Measurements from ENCODE around the gene ACTN3.
"Not testable (repeated sequence)": the region's sequence is repeated elsewhere in the genome, so short reads cannot be mapped to it uniquely, and the experiment has no call there.

ACTN3 gene

DNA sequence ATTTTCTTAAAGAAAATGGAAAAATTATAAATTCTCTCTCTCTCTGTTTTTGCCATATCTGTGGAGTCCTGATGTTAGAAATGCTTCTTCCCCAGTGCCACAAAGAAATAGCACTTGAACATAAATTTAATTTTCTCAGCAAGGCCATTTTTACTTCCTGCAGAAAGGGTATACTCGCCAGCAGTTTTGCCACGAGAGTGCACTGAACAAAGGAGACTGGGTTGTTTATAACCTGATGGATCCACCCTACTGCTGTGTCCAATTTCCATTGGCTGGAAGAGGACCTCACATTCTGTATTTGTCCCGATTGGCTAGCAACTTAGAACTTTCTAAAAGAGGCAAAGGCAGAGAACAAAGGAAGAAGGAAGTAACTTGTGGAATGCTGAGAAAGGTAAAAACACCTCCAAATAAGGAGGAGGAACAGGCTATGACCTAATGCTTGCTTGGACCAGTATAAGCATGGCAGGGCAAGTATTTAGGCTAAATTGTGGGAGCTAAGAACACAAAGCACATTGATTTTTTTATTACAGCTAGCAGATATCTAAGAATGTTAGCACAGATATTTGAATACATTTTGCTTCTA lies 36.0 kb downstream of the ACTN3 start:
- H3K27me3 Mint-ChIP-seq, H3K9me3 Mint-ChIP-seq: not testable (repeated sequence)

DNA sequence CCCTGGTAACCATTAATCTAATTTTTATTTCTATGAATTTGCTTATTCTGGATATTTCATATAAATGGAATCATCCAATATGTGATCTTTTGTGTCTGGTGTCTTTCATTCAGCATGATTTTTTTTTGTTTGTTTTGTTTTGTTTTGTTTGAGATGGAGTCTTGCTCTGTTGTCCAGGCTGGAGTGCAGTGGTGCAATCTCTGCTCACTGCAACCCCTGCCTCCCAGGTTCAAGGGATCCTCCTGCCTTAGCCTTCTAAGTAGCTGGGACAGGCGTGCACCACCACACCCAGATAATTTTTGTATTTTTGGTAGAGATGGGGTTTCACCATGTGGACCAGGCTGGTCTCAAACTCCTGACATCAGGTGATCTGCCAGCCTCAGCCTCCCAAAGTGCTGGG lies 38.7 kb downstream of the ACTN3 start:
- H3K36me3 Mint-ChIP-seq (ENCODE audit: insufficient read depth); H3K27me3 Mint-ChIP-seq; H3K4me3 Mint-ChIP-seq; ATAC-seq (replicated peaks); H3K27ac Mint-ChIP-seq; DNase-seq; H3K4me1 Mint-ChIP-seq (ENCODE audit: low read depth in 2 of 2); H3K9me3 Mint-ChIP-seq: not testable (repeated sequence)

More for the DNA sequence above, 36.0 kb downstream of the ACTN3 start:
- ATAC-seq (replicated peaks); H3K36me3 Mint-ChIP-seq (ENCODE audit: insufficient read depth); H3K27ac Mint-ChIP-seq; DNase-seq; H3K4me3 Mint-ChIP-seq; H3K4me1 Mint-ChIP-seq (ENCODE audit: low read depth in 2 of 2): not testable (repeated sequence)

DNA sequence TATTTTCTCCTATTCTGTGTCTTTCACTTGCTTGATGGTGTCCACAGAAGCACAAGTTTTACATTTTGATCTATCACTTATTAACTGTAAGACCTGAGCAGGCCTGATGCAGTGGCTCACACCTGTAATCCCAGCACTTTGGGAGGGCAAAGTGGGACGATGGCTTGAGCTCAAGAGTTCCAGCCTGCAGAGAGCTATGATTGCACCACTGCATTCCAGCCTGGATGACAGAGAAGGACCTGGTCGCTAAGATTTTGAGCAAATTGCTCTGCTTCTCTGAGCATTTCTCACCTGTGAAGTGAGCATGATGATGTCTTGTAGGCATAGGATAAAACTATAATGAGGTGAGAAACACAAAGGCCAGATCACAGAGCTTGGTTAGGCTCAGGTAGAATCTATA lies 39.4 kb downstream of the ACTN3 start:
- H3K36me3 Mint-ChIP-seq (ENCODE audit: insufficient read depth) = no peaks in the 10 kb centered on the region
- no peak overlapping the region for H3K4me3 Mint-ChIP-seq
- DNase-seq (no peak), ATAC-seq (replicated peaks) (no peak)
- no peaks in the 10 kb centered on the region for H3K27me3 Mint-ChIP-seq
- H3K27ac Mint-ChIP-seq = no peak overlapping the region
- peaks cover 0 to 7% of the 10 kb centered on the region in 2 donors for H3K9me3 Mint-ChIP-seq
- no peaks in the 10 kb centered on the region for H3K4me1 Mint-ChIP-seq (ENCODE audit: low read depth in 2 of 2)

DNA sequence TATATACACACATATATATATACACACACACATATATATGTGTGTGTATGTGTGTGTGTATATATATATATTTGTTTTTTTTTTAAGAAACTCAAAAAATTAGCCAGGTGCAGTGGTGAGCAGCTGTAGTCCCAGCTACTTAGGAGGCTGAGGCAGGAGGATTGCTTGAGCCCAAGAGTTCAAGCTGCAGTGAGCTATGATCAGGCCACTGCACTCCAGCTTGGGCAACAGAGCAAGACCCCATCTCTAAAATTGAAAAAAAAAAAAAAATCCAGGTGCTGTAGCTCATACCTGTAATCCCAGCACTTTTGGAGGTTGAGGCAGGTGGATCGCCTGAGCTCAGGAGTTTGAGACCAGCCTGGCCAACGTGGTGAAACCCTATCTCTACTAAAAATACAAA lies 42.6 kb downstream of the ACTN3 start:
- H3K27ac Mint-ChIP-seq; ATAC-seq (replicated peaks); H3K4me3 Mint-ChIP-seq; H3K27me3 Mint-ChIP-seq; H3K9me3 Mint-ChIP-seq; DNase-seq: not testable (repeated sequence)
- Mint-ChIP-seq H3K36me3 (ENCODE audit: insufficient read depth) (peaks cover 16% of the 10 kb centered on the region), H3K4me1 (ENCODE audit: low read depth in 2 of 2) (peaks cover 5 to 20% of the 10 kb centered on the region in 2 donors)

DNA sequence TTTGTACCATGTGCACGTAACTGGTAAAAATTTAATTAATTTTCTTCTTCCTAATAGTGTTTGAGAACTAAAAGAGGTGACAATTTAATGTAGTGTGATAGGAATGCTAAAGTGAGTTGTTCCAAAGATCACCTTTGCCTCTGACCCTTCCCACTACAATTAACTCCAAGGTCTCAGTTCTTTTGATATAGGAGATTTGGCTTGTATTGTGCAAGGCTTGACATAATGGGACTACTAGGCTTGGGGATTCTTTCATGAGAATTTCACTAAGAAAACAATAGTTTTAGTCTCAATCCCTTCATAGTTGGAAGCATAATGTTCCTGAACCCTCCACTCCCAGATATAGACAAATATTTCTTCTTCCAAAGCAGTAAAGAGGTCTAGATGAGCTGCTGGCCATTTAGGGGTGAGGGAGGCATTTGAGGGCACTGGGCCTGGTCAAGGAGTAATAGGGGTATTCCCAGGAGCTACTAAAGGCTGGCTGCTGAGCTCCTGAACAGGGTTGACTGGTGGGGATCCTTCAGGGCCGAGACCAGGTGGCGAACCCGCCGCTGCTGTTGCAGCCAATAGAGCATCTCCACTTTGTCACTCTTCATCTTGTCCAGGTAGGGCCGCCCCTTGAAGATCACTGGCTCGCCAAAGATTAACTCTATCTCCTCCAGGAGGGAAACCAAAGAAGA lies 43.4 kb downstream of the ACTN3 start:
- Mint-ChIP-seq H3K27me3 (no peaks in the 10 kb centered on the region), H3K27ac (peak overlapping the region in 1 of 2 donors; percentile 44), H3K9me3 (no peaks in the 10 kb centered on the region), H3K4me3 (no peak overlapping the region), H3K4me1 (ENCODE audit: low read depth in 2 of 2) (peaks cover 11 to 26% of the 10 kb centered on the region in 2 donors), H3K36me3 (ENCODE audit: insufficient read depth) (peaks cover 19% of the 10 kb centered on the region)
- DNase-seq = no peak
- no peak for ATAC-seq (replicated peaks)

DNA sequence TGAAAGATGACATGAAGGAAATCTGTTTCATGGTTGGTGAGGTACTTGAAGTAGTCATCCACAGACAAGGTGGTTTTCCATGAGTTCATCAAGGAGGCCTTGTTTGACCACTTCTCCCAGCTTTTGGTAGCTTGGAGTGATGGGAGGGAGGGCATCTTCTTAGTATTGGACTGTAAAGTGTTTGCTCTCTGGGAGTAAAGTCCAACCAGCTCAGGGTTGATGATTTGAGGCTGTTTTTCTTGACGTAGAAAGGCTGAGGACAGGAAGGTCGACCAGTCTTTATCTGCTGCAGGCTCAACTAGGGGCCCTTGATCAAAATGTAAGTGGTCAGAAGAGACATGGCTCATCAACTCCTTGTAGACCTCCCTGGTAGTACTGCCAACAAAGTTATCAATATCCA lies 44.5 kb downstream of the ACTN3 start:
- Mint-ChIP-seq H3K27me3 (no peaks in the 10 kb centered on the region), H3K4me3 (peak overlapping the region in 1 of 2 donors; percentile 93), H3K27ac (no peak overlapping the region), H3K36me3 (ENCODE audit: insufficient read depth) (peaks cover 19% of the 10 kb centered on the region), H3K9me3 (no peaks in the 10 kb centered on the region), H3K4me1 (ENCODE audit: low read depth in 2 of 2) (peaks cover 16 to 35% of the 10 kb centered on the region in 2 donors)
- no peak for DNase-seq
- no peak for ATAC-seq (replicated peaks)

DNA sequence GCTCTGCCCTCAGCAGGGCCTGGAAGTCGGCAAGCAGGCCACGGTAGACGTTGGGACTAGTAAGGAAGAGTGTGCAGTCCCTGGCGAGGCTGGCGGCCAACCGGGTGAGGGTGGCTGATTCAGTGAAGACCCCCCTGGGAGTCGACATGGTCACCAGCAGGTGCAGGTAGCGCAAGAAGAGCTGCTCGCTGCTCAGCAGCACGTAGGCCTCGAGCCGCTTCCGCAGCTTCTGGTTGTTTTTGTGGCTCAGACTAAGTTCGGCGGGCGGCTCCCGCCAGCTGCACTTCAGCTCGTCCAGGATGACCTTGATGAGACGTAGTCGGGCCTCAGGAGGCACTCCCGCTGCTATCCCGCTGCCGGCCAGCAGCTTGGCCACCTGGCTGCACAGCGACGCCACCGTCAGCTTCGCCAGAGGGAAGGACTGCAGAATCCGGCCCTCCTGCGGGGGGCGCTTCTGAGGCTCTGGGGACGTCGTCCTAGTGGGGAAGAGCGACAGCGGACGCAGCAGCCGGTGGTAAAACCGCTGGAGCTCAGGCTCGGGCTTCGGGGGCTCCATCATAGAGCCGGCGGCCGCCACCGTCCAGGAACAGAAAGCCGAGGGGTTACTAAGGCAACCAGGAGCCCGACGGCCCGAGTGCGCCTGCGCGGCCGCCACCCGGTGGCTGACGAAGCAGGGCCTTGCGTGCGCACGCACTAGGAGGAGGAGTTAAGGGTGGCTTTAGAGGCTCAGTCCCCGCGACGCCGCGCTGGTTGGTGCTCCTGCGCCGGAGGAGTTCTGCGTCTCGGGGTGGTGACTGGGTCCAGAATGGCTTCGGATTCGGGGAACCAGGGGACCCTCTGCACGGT lies 46.0 kb downstream of the ACTN3 start, which contains the start of the genes CCDC87 and CCS:
TSS of gene CCDC87 (minus strand) at position 607 of the 846 bp plus-strand sequence. CDS start at position 559, 48 bp downstream.
TSS of gene CCS (plus strand) at position 729 of the 846 bp plus-strand sequence. CDS start at position 806, 77 bp downstream.
- H3K4me1 Mint-ChIP-seq (ENCODE audit: low read depth in 2 of 2) = peaks cover 16 to 35% of the 10 kb centered on the region in 2 donors
- H3K9me3 Mint-ChIP-seq = no peaks in the 10 kb centered on the region
- H3K4me3 Mint-ChIP-seq = peak within 1 kb of the TSS; percentile 93 to 96
- H3K27me3 Mint-ChIP-seq = no peaks in the 10 kb centered on the region
- H3K36me3 Mint-ChIP-seq (ENCODE audit: insufficient read depth) = peaks cover 19% of the 10 kb centered on the region
- peak; percentile 93 for ATAC-seq (replicated peaks)
- peak within 1 kb of the TSS; percentile 97 to 98 for H3K27ac Mint-ChIP-seq
- peak; percentile 94 to 97 (median 96) for DNase-seq

DNA sequence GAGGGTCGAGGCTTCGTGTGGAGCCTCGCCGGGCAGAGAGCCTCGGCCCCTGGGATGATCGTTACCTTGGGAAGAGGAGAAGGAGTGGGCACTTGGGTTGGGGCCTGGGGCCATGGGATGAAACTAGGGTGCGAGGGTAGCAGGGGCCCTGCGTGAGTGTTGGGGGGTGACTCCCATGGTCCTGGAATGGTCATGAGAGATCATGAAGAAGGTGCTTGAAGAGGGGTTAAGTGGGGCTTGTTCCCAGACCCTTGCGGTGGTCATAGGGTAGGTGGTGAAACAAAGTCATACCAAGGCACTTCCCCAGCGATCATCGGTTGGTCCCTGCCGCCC lies 46.6 kb downstream of the ACTN3 start:
- H3K4me1 Mint-ChIP-seq (ENCODE audit: low read depth in 2 of 2) = peaks cover 16 to 35% of the 10 kb centered on the region in 2 donors
- H3K9me3 Mint-ChIP-seq = no peaks in the 10 kb centered on the region
- no peaks in the 10 kb centered on the region for H3K27me3 Mint-ChIP-seq
- H3K4me3 Mint-ChIP-seq = peak overlapping the region; percentile 93 to 96
- H3K36me3 Mint-ChIP-seq (ENCODE audit: insufficient read depth) = peaks cover 19% of the 10 kb centered on the region
- no peak for ATAC-seq (replicated peaks)
- peak overlapping the region; percentile 97 to 98 for H3K27ac Mint-ChIP-seq
- DNase-seq = peak in 1 of 3 experiments; percentile 4

DNA sequence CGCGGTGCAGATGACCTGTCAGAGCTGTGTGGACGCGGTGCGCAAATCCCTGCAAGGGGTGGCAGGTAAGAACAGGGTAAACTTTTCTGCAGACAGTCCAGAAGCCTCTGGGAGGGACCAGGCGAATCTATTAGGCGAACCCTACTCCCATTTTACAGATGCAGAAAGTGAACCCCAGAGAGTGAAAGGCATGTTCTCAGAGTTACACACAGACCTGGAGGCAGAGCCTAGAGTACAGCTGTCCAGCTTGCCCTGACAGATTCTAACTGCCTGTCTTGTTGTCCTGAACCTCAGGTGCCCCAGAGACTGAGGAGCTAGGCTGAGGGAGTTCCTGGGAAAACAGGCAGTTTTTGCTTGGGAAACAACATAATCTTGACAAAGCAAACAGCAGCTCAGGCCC lies 46.9 kb downstream of the ACTN3 start:
- H3K36me3 Mint-ChIP-seq (ENCODE audit: insufficient read depth) = peaks cover 19% of the 10 kb centered on the region
- H3K9me3 Mint-ChIP-seq = no peaks in the 10 kb centered on the region
- H3K4me3 Mint-ChIP-seq = peak overlapping the region; percentile 93 to 96
- peak overlapping the region; percentile 97 to 98 for H3K27ac Mint-ChIP-seq
- H3K27me3 Mint-ChIP-seq = no peaks in the 10 kb centered on the region
- H3K4me1 Mint-ChIP-seq (ENCODE audit: low read depth in 2 of 2) = peaks cover 16 to 35% of the 10 kb centered on the region in 2 donors
- ATAC-seq (replicated peaks) = no peak
- no peak for DNase-seq

DNA sequence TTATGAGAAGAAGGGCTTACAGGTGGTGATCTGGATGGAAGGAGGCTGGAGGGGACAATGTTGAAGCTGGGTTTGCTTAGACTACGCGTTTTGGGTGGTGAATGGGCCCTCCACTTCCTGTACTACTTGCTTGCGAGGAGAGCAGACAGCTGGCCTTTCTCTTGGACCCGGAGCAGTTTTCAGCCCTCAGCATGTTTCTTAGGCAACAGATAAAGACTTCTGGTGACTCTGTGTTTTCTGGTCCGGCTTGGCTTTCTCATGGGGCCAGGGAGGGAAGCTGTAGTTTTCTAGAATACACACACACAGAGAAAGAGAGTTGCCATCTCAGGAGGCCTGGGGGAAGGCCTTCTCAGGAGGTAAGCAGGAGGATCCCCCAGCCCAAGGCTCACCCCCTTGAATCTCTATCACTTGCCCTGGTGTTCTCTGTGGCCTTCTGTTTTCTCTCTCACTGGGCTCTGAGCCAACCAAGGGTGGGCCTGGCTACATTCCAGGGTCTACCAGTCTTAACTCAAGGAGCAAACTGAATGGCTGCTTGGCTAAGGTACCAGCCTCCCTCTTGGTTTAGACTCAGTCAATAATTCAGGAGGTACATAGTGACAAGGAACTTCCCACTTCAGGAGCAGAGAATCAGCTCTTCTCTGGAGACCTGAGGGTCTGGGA lies 48.7 kb downstream of the ACTN3 start:
- DNase-seq (no peak), ATAC-seq (replicated peaks) (no peak)
- Mint-ChIP-seq H3K4me3 (peak overlapping the region in 1 of 2 donors; percentile 96), H3K27me3 (no peaks in the 10 kb centered on the region), H3K9me3 (no peaks in the 10 kb centered on the region), H3K27ac (peak overlapping the region in 1 of 2 donors; percentile 87), H3K4me1 (ENCODE audit: low read depth in 2 of 2) (peaks cover 16 to 35% of the 10 kb centered on the region in 2 donors), H3K36me3 (ENCODE audit: insufficient read depth) (peaks cover 19% of the 10 kb centered on the region)

DNA sequence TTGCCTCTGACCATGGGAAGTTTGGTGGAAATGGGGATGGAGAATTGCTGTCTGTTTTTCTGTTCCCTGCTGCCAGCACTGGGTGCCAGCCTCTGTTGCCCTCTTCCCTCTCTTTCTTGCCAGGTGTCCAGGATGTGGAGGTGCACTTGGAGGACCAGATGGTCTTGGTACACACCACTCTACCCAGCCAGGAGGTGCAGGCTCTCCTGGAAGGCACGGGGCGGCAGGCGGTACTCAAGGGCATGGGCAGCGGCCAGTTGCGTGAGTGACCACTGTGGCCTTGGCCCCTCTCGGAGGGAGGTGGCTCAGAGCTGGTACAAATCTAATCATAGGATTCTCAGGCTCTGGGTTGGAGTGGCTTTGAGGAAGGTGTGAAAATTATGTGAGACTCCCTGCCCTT lies 52.3 kb downstream of the ACTN3 start:
- ATAC-seq (replicated peaks) = no peak
- H3K4me3 Mint-ChIP-seq = no peak overlapping the region
- H3K36me3 Mint-ChIP-seq (ENCODE audit: insufficient read depth) = peaks cover 6% of the 10 kb centered on the region
- no peaks in the 10 kb centered on the region for H3K27me3 Mint-ChIP-seq
- H3K9me3 Mint-ChIP-seq = no peaks in the 10 kb centered on the region
- H3K27ac Mint-ChIP-seq = no peak overlapping the region
- no peak for DNase-seq
- peaks cover 12 to 17% of the 10 kb centered on the region in 2 donors for H3K4me1 Mint-ChIP-seq (ENCODE audit: low read depth in 2 of 2)

DNA sequence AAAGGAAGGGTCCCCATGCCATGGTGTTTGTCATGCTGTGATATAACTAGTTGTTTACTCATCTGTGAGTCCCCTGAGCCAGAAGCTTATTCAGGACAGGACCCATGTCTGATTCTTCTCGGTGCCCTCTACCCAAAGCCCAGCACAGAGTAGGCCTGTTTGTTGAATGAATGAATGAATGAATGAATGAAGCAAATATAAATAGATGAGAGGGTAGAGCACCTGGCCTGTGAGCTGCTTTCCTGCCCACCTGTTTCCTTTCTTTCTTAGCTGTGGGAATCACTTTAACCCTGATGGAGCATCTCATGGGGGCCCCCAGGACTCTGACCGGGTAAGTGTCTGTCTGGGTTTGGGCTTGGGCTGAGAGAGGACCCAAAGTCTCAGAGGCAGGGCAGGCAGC lies 53.5 kb downstream of the ACTN3 start:
- Mint-ChIP-seq H3K27ac (no peak overlapping the region), H3K36me3 (ENCODE audit: insufficient read depth) (peaks cover 7% of the 10 kb centered on the region), H3K4me1 (ENCODE audit: low read depth in 2 of 2) (peaks cover 5 to 10% of the 10 kb centered on the region in 2 donors), H3K4me3 (no peak overlapping the region), H3K27me3 (no peaks in the 10 kb centered on the region), H3K9me3 (no peaks in the 10 kb centered on the region)
- ATAC-seq (replicated peaks) = no peak
- no peak for DNase-seq

DNA sequence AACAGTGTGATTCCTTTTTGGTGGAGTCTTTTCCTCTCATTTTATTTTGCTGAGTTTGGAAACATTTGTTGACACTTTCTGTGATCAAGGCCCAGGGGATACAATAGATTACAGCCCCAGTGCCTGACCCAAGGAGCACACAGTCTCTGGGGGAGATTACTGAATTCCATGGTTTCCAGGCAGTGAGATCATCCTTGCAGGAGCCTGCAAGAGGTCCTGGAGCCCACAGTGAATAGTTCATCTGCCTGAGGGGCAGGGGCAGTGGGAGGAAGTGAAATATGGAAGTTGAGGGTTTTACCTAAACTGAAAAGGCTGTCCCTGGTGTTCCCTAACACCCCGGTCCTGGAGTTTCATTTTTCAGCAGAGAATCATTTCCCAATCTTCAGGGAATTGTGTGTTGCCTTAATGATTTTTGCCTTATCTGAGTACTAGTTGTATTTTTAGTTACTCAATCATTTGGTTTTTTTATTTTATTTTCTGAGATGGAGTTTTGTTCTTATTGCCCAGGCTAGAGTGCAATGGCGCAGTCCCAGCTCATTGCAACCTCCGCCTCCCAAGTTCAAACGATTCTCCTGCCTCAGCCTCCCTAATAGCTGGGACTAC lies 54.0 kb downstream of the ACTN3 start:
- H3K36me3 Mint-ChIP-seq (ENCODE audit: insufficient read depth) = peaks cover 7% of the 10 kb centered on the region
- H3K27me3 Mint-ChIP-seq = no peaks in the 10 kb centered on the region
- no peak for DNase-seq
- H3K9me3 Mint-ChIP-seq = no peaks in the 10 kb centered on the region
- H3K4me1 Mint-ChIP-seq (ENCODE audit: low read depth in 2 of 2) = peaks cover 0 to 5% of the 10 kb centered on the region in 2 donors
- ATAC-seq (replicated peaks) = no peak
- no peak overlapping the region for H3K4me3 Mint-ChIP-seq
- no peak overlapping the region for H3K27ac Mint-ChIP-seq
